A673 (cell line): ENCODE data around the gene TTC22. TPM values are rescaled to one million over a fixed set of nuclear protein-coding genes. Genes with fewer than 3 reads are reported as not detected.

ENCODE experiments used
- BruUV-seq: library from RNA; stranded (reverse); fragments of 400-500 nt; replicated peaks from 2 replicates; lab custom pipeline; 2021; lab: Mats Ljungman, UMichigan
- CTCF ChIA-PET: fragments of 300-600 bp; sonication (Branson Sonifier 250); formaldehyde crosslinking; loops from one replicate; lab custom pipeline; 2022; ENCODE audit warnings: antibody characterized with exemption; lab: Charles Lee
- POLR2A ChIA-PET: fragments of 300-600 bp; sonication (Branson Sonifier 250); formaldehyde crosslinking; loops from one replicate; lab custom pipeline; 2022; ENCODE audit warnings: antibody characterized with exemption; ENCODE audit not compliant: low non-redundant PET; lab: Charles Lee
- DNase-seq: peaks from one replicate; pipeline ENCODE4 v3.0.0-alpha.2; 2015; ENCODE audit warnings: low spot score
- H3K27ac ChIP-seq: fragments of 200-600 bp; sonication (generic); 2 replicates; pipeline ENCODE4 v1.5.1; 2016; ENCODE audit warnings: mixed run types, low read depth, mild to moderate bottlenecking, mixed read lengths, antibody characterized with exemption, low read length; ENCODE audit not compliant: poor library complexity, severe bottlenecking
- H3K27me3 ChIP-seq: fragments of 200-600 bp; sonication (generic); replicated peaks from 2 replicates; pipeline ENCODE4 v1.6.1; 2017; ENCODE audit warnings: mixed run types, low read depth, mild to moderate bottlenecking, mixed read lengths, antibody characterized with exemption, low read length; ENCODE audit not compliant: insufficient read depth, poor library complexity
- H3K36me3 ChIP-seq: fragments of 200-600 bp; sonication (generic); 2 replicates; pipeline ENCODE4 v1.6.1; 2016; ENCODE audit warnings: mixed run types, mild to moderate bottlenecking, mixed read lengths, antibody characterized with exemption, low read length; ENCODE audit not compliant: insufficient read depth, poor library complexity, severe bottlenecking
- H3K4me1 ChIP-seq: fragments of 200-600 bp; sonication (generic); 2 replicates; pipeline ENCODE4 v1.6.1; 2017; ENCODE audit warnings: mixed run types, mild to moderate bottlenecking, mixed read lengths, antibody characterized with exemption, low read length; ENCODE audit not compliant: insufficient read depth, poor library complexity, severe bottlenecking
- H3K4me3 ChIP-seq: fragments of 200-600 bp; sonication (generic); 2 replicates; pipeline ENCODE4 v1.5.1; 2016; ENCODE audit warnings: low read depth, mixed run types, mild to moderate bottlenecking, mixed read lengths, low read length; ENCODE audit not compliant: poor library complexity, severe bottlenecking
- H3K9me3 ChIP-seq: fragments of 200-600 bp; sonication (generic); 2 replicates; pipeline ENCODE4 v1.6.1; 2016; ENCODE audit warnings: mixed run types, low read depth, mild to moderate bottlenecking, mixed read lengths, antibody characterized with exemption, low read length; ENCODE audit not compliant: poor library complexity, severe bottlenecking
- EZH2 ChIP-seq: fragments of 200-600 bp; sonication (generic); IDR thresholded peaks from 2 replicates; pipeline ENCODE4 v1.6.1; 2017; ENCODE audit warnings: borderline replicate concordance, low read depth, mild to moderate bottlenecking, mixed read lengths, antibody characterized with exemption, low read length; ENCODE audit not compliant: poor library complexity, severe bottlenecking
- intact Hi-C: fragments of 100-400 bp; cut with micrococcal nuclease; formaldehyde crosslinking; loops from one replicate; pipeline ENCODE4 v1.10.0; 2022; ENCODE audit not compliant: unreplicated experiment
- total RNA-seq: library from RNA; stranded (reverse); gene quantifications from 2 replicates; pipeline ENCODE4 v1.2.3, GENCODE V29; 2021
- TF ChIP-seq, protein P1 (sequence below): fragments of 300-800, 200-600 bp; sonication (generic); conservative IDR thresholded peaks from 2 replicates; pipeline ENCODE4 v1.5.1; 2017; ENCODE audit warnings: low read depth, mild to moderate bottlenecking, antibody characterized with exemption, low read length, moderate library complexity, mixed read lengths

TTC22 gene
- total RNA-seq, 1 experiment from 2014 or later: not detected

DNA sequence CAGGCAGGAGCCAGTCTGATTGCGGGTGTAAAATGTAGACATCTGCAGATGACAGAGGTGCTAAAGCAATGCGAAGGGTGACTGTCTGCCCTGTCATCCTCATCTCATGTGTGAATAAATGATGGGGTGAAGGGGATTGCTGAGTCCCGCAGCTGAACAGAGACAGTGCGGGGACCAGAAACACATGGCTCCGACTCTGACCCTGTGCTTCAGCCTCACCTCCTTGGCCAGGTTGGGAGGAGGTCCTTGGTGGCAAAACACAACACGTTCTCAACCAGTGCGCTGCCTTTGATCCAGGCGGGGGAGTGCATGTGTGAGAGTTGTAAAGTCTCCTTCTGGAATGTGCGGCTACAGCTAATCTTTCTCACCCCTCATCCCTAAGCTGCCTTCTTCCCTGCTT is 32.0 kb upstream of the TTC22 start:
- H3K36me3 ChIP-seq: no peaks in the 10 kb centered on the region
- no peak for DNase-seq
- H3K27ac ChIP-seq: no peak overlapping the region
- H3K27me3 ChIP-seq: peaks cover 3% of the 10 kb centered on the region
- TF ChIP-seq, protein P1, sequence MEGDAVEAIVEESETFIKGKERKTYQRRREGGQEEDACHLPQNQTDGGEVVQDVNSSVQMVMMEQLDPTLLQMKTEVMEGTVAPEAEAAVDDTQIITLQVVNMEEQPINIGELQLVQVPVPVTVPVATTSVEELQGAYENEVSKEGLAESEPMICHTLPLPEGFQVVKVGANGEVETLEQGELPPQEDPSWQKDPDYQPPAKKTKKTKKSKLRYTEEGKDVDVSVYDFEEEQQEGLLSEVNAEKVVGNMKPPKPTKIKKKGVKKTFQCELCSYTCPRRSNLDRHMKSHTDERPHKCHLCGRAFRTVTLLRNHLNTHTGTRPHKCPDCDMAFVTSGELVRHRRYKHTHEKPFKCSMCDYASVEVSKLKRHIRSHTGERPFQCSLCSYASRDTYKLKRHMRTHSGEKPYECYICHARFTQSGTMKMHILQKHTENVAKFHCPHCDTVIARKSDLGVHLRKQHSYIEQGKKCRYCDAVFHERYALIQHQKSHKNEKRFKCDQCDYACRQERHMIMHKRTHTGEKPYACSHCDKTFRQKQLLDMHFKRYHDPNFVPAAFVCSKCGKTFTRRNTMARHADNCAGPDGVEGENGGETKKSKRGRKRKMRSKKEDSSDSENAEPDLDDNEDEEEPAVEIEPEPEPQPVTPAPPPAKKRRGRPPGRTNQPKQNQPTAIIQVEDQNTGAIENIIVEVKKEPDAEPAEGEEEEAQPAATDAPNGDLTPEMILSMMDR: no peak
- no peak for TF ChIP-seq EZH2
- H3K4me3 ChIP-seq: no peak overlapping the region
- ChIA-PET CTCF (no interaction called here), POLR2A (no interaction called here)
- H3K9me3 ChIP-seq: peaks cover 14% of the 10 kb centered on the region
- intact Hi-C loops: no loop called here
- BruUV-seq: no TSS peak
- H3K4me1 ChIP-seq: no peaks in the 10 kb centered on the region

DNA sequence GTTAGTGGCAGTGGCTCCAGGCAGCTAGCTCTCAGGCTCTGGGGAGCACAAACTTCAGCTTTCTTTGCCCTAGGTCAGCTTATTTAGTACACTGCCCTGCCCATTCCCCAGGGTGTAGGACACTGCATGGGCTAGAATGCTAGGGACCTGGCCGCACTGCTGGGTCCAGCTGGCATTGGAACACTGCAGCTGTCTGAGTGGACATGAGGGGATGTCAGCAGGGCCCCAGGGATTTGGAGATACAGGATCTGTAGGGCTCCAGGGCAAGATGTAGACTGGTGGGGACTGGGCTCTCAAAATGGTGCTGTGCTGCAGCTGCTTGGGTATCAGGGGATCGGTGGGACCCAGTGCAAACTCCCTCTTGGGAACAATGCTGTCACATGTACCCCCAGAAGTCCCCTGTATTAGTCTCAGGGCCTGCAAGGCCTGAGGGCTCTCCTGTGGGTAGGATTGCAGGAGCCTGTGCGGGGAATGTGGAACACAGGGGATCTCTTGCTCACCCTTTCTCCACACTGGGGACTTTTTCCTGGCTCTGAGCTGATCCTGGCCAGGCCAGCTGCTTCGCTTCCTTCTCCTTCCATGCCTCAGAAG is 25.2 kb upstream of the TTC22 start:
- no peaks in the 10 kb centered on the region for H3K4me1 ChIP-seq
- intact Hi-C loops: no loop called here
- no peaks in the 10 kb centered on the region for H3K36me3 ChIP-seq
- H3K27me3 ChIP-seq: no peaks in the 10 kb centered on the region
- BruUV-seq: no TSS peak
- H3K27ac ChIP-seq: no peak overlapping the region
- H3K9me3 ChIP-seq: peaks cover 18% of the 10 kb centered on the region
- no peak for TF ChIP-seq EZH2
- TF ChIP-seq, protein P1: no peak
- CTCF ChIA-PET: no interaction called here
- no peak overlapping the region for H3K4me3 ChIP-seq
- POLR2A ChIA-PET: no interaction called here
- no peak for DNase-seq

DNA sequence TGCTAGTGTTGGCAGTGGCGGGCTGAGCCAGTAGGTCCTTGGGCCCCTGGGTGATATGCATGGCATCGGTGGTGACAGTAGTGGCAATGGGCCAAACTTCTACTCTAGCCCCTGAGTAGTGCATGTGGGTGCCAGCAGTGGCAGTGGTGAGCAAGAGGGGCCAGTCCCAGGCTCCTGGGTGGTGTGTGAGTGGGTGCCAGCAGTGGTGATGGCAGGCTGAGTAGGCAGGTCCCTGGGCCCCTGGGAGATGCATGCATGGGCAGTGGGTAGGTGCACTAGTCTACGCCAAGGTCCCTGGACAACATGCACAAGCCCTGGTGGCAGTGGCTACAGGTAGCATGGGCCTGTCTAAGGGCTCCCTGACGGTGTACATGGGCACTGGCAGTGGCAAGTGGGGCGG is 24.6 kb upstream of the TTC22 start:
- H3K4me3 ChIP-seq: no peak overlapping the region
- CTCF ChIA-PET: no interaction called here
- TF ChIP-seq, protein P1: no peak
- no peak for TF ChIP-seq EZH2
- no TSS peak for BruUV-seq
- intact Hi-C loops: no loop called here
- no peaks in the 10 kb centered on the region for H3K36me3 ChIP-seq
- no peaks in the 10 kb centered on the region for H3K4me1 ChIP-seq
- H3K27ac ChIP-seq: no peak overlapping the region
- no peaks in the 10 kb centered on the region for H3K27me3 ChIP-seq
- POLR2A ChIA-PET: no interaction called here
- no peak for DNase-seq
- H3K9me3 ChIP-seq: peaks cover 14% of the 10 kb centered on the region
